ENCODE results near the gene TMEM240. TPM values are rescaled to one million over a fixed set of nuclear protein-coding genes. Genes with fewer than 3 reads are reported as not detected.

The TMEM240 gene
- total and polyA plus RNA-seq, 2 experiments from 2014 or later: 1.8 to 5.1 TPM

- DNase-seq (ENCODE audit: low spot score): no peak
- Histone ChIP-seq H3K4me2 (no peak overlapping the region), H3K79me2 (replicated peaks; ENCODE audit: insufficient read depth) (peaks cover 70% of the 10 kb centered on the region), H3F3A (replicated peaks; ENCODE audit: low read depth) (peaks cover 44% of the 10 kb centered on the region), H3K4me3 (no peak overlapping the region), H3K27ac (ENCODE audit: low read depth) (no peak overlapping the region), H3K4me1 (ENCODE audit: insufficient read depth) (peaks cover 24% of the 10 kb centered on the region), H3K27me3 (ENCODE audit: insufficient read depth) (no peaks in the 10 kb centered on the region), H3K36me3 (ENCODE audit: insufficient read depth) (peaks cover 30% of the 10 kb centered on the region), H4K20me1 (replicated peaks; ENCODE audit: insufficient read depth) (peaks cover 62% of the 10 kb centered on the region), H3K9me2 (ENCODE audit: insufficient read depth) (no peaks in the 10 kb centered on the region), H2AFZ (no peak overlapping the region)
- H3K9me3 Mint-ChIP-seq: no peaks in the 10 kb centered on the region; the same call in 2 of the 3 replicates
- no peak for TF ChIP-seq ZNF114 (CRISPR knock-in tag; IDR thresholded peaks at IDR 0.05)
- TF ChIP-seq STAT1 (IDR thresholded peaks at IDR 0.05; ENCODE audit: unreplicated experiment): no peak
- TF ChIP-seq JUNB (IDR thresholded peaks at IDR 0.05; ENCODE audit: unreplicated experiment): no peak
- TF ChIP-seq NANOG (IDR thresholded peaks at IDR 0.05; ENCODE audit: borderline replicate concordance): no peak
- TF ChIP-seq EZH2phosphoT487 (IDR thresholded peaks at IDR 0.05; ENCODE audit: unreplicated experiment): no peak
- TF ChIP-seq, protein P1, sequence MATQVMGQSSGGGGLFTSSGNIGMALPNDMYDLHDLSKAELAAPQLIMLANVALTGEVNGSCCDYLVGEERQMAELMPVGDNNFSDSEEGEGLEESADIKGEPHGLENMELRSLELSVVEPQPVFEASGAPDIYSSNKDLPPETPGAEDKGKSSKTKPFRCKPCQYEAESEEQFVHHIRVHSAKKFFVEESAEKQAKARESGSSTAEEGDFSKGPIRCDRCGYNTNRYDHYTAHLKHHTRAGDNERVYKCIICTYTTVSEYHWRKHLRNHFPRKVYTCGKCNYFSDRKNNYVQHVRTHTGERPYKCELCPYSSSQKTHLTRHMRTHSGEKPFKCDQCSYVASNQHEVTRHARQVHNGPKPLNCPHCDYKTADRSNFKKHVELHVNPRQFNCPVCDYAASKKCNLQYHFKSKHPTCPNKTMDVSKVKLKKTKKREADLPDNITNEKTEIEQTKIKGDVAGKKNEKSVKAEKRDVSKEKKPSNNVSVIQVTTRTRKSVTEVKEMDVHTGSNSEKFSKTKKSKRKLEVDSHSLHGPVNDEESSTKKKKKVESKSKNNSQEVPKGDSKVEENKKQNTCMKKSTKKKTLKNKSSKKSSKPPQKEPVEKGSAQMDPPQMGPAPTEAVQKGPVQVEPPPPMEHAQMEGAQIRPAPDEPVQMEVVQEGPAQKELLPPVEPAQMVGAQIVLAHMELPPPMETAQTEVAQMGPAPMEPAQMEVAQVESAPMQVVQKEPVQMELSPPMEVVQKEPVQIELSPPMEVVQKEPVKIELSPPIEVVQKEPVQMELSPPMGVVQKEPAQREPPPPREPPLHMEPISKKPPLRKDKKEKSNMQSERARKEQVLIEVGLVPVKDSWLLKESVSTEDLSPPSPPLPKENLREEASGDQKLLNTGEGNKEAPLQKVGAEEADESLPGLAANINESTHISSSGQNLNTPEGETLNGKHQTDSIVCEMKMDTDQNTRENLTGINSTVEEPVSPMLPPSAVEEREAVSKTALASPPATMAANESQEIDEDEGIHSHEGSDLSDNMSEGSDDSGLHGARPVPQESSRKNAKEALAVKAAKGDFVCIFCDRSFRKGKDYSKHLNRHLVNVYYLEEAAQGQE (IDR thresholded peaks at IDR 0.05; ENCODE audit: unreplicated experiment): no peak
- no peak for TF ChIP-seq ZNF331 (CRISPR knock-in tag; IDR thresholded peaks at IDR 0.05; ENCODE audit: low read depth)
- TF ChIP-seq, protein P2, sequence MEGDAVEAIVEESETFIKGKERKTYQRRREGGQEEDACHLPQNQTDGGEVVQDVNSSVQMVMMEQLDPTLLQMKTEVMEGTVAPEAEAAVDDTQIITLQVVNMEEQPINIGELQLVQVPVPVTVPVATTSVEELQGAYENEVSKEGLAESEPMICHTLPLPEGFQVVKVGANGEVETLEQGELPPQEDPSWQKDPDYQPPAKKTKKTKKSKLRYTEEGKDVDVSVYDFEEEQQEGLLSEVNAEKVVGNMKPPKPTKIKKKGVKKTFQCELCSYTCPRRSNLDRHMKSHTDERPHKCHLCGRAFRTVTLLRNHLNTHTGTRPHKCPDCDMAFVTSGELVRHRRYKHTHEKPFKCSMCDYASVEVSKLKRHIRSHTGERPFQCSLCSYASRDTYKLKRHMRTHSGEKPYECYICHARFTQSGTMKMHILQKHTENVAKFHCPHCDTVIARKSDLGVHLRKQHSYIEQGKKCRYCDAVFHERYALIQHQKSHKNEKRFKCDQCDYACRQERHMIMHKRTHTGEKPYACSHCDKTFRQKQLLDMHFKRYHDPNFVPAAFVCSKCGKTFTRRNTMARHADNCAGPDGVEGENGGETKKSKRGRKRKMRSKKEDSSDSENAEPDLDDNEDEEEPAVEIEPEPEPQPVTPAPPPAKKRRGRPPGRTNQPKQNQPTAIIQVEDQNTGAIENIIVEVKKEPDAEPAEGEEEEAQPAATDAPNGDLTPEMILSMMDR (conservative IDR thresholded peaks at IDR 0.05; ENCODE audit: low read depth in 2 of 2): no peak
- TF ChIP-seq, protein P3, sequence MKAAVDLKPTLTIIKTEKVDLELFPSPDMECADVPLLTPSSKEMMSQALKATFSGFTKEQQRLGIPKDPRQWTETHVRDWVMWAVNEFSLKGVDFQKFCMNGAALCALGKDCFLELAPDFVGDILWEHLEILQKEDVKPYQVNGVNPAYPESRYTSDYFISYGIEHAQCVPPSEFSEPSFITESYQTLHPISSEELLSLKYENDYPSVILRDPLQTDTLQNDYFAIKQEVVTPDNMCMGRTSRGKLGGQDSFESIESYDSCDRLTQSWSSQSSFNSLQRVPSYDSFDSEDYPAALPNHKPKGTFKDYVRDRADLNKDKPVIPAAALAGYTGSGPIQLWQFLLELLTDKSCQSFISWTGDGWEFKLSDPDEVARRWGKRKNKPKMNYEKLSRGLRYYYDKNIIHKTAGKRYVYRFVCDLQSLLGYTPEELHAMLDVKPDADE (IDR thresholded peaks at IDR 0.05): no peak
- TF ChIP-seq EZH2 (IDR thresholded peaks at IDR 0.05; ENCODE audit: low read depth, unreplicated experiment): no peak
- TF ChIP-seq, protein P4, sequence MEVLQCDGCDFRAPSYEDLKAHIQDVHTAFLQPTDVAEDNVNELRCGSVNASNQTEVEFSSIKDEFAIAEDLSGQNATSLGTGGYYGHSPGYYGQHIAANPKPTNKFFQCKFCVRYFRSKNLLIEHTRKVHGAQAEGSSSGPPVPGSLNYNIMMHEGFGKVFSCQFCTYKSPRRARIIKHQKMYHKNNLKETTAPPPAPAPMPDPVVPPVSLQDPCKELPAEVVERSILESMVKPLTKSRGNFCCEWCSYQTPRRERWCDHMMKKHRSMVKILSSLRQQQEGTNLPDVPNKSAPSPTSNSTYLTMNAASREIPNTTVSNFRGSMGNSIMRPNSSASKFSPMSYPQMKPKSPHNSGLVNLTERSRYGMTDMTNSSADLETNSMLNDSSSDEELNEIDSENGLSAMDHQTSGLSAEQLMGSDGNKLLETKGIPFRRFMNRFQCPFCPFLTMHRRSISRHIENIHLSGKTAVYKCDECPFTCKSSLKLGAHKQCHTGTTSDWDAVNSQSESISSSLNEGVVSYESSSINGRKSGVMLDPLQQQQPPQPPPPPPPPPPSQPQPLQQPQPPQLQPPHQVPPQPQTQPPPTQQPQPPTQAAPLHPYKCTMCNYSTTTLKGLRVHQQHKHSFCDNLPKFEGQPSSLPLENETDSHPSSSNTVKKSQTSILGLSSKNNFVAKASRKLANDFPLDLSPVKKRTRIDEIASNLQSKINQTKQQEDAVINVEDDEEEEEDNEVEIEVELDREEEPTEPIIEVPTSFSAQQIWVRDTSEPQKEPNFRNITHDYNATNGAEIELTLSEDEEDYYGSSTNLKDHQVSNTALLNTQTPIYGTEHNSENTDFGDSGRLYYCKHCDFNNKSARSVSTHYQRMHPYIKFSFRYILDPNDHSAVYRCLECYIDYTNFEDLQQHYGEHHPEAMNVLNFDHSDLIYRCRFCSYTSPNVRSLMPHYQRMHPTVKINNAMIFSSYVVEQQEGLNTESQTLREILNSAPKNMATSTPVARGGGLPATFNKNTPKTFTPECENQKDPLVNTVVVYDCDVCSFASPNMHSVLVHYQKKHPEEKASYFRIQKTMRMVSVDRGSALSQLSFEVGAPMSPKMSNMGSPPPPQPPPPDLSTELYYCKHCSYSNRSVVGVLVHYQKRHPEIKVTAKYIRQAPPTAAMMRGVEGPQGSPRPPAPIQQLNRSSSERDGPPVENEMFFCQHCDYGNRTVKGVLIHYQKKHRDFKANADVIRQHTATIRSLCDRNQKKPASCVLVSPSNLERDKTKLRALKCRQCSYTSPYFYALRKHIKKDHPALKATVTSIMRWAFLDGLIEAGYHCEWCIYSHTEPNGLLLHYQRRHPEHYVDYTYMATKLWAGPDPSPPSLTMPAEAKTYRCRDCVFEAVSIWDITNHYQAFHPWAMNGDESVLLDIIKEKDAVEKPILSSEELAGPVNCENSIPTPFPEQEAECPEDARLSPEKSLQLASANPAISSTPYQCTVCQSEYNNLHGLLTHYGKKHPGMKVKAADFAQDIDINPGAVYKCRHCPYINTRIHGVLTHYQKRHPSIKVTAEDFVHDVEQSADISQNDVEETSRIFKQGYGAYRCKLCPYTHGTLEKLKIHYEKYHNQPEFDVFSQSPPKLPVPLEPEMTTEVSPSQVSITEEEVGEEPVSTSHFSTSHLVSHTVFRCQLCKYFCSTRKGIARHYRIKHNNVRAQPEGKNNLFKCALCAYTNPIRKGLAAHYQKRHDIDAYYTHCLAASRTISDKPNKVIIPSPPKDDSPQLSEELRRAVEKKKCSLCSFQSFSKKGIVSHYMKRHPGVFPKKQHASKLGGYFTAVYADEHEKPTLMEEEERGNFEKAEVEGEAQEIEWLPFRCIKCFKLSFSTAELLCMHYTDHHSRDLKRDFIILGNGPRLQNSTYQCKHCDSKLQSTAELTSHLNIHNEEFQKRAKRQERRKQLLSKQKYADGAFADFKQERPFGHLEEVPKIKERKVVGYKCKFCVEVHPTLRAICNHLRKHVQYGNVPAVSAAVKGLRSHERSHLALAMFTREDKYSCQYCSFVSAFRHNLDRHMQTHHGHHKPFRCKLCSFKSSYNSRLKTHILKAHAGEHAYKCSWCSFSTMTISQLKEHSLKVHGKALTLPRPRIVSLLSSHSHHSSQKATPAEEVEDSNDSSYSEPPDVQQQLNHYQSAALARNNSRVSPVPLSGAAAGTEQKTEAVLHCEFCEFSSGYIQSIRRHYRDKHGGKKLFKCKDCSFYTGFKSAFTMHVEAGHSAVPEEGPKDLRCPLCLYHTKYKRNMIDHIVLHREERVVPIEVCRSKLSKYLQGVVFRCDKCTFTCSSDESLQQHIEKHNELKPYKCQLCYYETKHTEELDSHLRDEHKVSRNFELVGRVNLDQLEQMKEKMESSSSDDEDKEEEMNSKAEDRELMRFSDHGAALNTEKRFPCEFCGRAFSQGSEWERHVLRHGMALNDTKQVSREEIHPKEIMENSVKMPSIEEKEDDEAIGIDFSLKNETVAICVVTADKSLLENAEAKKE (CRISPR knock-in tag; IDR thresholded peaks at IDR 0.05): no peak
- TF ChIP-seq POLR2AphosphoS5 (IDR thresholded peaks at IDR 0.05; ENCODE audit: low read depth): no peak
- TF ChIP-seq CREB1 (CRISPR knock-in tag; IDR thresholded peaks at IDR 0.05; ENCODE audit: low read depth): no peak
- no peak overlapping the region for H3K4me3 Mint-ChIP-seq
- no peak overlapping the region for H3K27ac Mint-ChIP-seq
- H3K27me3 Mint-ChIP-seq (ENCODE audit: insufficient read depth, low read depth, poor library complexity): peaks cover 10% of the 10 kb centered on the region
- H3K36me3 Mint-ChIP-seq (ENCODE audit: low read depth): peaks cover 72% of the 10 kb centered on the region
- peaks cover 13% of the 10 kb centered on the region for H3K4me1 Mint-ChIP-seq
- no peak for ATAC-seq
Observed at GRCh38 chr1:1565340-1565739, 24.9 kb upstream of the TMEM240 start.
